Stomach (tissue), 4 donors: ENCODE data around the gene DRICH1.

Source experiments
- POLR2A ChIP-seq, 4 donors: fragments of 450-650 bp; IDR thresholded peaks; one replicate each; pipeline ENCODE4 v1.6.1; 2016; ENCODE audit warnings: antibody characterized with exemption in 4 of 4, control low read depth in 2 of 4, mild to moderate bottlenecking in 1 of 4, moderate library complexity in 1 of 4
- POLR2AphosphoS5 ChIP-seq, 3 donors: sonication (generic); formaldehyde crosslinking; IDR thresholded peaks; one replicate each; pipeline ENCODE4 v1.6.1; 2016; ENCODE audit warnings: antibody characterized with exemption in 3 of 3
- TF ChIP-seq, protein P1 (sequence below), 7 experiments: fragments of 450-650 bp in 4 of 7; fragments of 200-600 bp in 3 of 7; sonication (generic) in 3 of 7; IDR thresholded peaks; one replicate each; pipeline ENCODE4 v1.5.1; 2016 to 2019; ENCODE audit warnings: antibody characterized with exemption in 7 of 7, control low read depth in 2 of 7, mild to moderate bottlenecking in 1 of 7

- TF ChIP-seq, protein P1, sequence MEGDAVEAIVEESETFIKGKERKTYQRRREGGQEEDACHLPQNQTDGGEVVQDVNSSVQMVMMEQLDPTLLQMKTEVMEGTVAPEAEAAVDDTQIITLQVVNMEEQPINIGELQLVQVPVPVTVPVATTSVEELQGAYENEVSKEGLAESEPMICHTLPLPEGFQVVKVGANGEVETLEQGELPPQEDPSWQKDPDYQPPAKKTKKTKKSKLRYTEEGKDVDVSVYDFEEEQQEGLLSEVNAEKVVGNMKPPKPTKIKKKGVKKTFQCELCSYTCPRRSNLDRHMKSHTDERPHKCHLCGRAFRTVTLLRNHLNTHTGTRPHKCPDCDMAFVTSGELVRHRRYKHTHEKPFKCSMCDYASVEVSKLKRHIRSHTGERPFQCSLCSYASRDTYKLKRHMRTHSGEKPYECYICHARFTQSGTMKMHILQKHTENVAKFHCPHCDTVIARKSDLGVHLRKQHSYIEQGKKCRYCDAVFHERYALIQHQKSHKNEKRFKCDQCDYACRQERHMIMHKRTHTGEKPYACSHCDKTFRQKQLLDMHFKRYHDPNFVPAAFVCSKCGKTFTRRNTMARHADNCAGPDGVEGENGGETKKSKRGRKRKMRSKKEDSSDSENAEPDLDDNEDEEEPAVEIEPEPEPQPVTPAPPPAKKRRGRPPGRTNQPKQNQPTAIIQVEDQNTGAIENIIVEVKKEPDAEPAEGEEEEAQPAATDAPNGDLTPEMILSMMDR (IDR thresholded peaks at IDR 0.05), result no peak
- TF ChIP-seq POLR2A (IDR thresholded peaks at IDR 0.05) (no peak), POLR2AphosphoS5 (IDR thresholded peaks at IDR 0.05) (no peak)
Measured at GRCh38 chr22:23579870-23580575, 52.1 kb downstream of the DRICH1 start, which contains the start of gene IGLL1.
